Ectodermal cell (in vitro differentiated cells): Measurements from ENCODE around the gene GSTA4.
"Not testable (repeated sequence)": the region's sequence is repeated elsewhere in the genome, so short reads cannot be mapped to it uniquely, and the experiment has no call there.

Experiments used
- H3K27ac ChIP-seq: 2 replicates; pipeline ENCODE4 v1.7.0; 2013; ENCODE audit warnings: mild to moderate bottlenecking, low read depth, low read length; ENCODE audit not compliant: insufficient read depth, poor library complexity, severe bottlenecking
- H3K27me3 ChIP-seq: 2 replicates; pipeline ENCODE4 v1.7.0; 2013; ENCODE audit warnings: mild to moderate bottlenecking, low read length; ENCODE audit not compliant: insufficient read depth, control insufficient read depth, poor library complexity, severe bottlenecking
- H3K36me3 ChIP-seq: one replicate; pipeline ENCODE4 v1.7.0; 2013; ENCODE audit warnings: low read length; ENCODE audit not compliant: control insufficient read depth, insufficient read depth
- H3K4me1 ChIP-seq: one replicate; pipeline ENCODE4 v1.7.0; 2013; ENCODE audit warnings: low read length; ENCODE audit not compliant: control insufficient read depth, insufficient read depth
- H3K4me3 ChIP-seq: 2 replicates; pipeline ENCODE4 v1.7.0; 2013; ENCODE audit warnings: low read depth, low read length, control low read depth; ENCODE audit not compliant: insufficient read depth
- H3K9me3 ChIP-seq: 2 replicates; pipeline ENCODE4 v1.7.0; 2013; ENCODE audit warnings: mild to moderate bottlenecking, low read length, moderate library complexity; ENCODE audit not compliant: control insufficient read depth
- WGBS, 2 experiments: methylation state at CpG; one replicate each; pipeline ENCODE4 v1.1.7; 2013; ENCODE audit warnings: missing lambda C conversion rate in 2 of 2; 5-methylcytosine and 5-hydroxymethylcytosine counted together

Gene GSTA4

DNA sequence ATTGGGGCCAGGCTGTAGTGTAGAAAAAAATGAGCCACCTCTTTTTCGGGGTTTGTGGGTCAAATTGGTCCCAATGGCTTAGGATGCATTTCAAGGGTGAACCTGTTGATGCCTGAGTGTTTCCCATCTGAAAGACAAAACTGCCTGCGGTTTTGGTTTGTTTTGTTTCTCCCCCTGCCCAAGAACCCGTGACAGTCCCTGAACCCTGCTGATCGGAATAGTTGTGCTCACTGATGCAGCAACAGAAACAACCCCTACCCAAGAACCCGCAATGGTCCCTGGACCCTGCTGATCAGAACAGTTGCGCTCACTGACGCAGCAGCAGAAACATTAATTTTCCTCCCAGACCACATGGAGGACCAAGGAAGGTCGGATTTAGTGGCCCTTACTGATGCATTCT lies 34.9 kb downstream of the GSTA4 start:
- 55 to 56% methylated on average over 8 of the region's 8 CpGs for WGBS, 2 experiments
- H3K9me3 ChIP-seq, H3K4me1 ChIP-seq, H3K4me3 ChIP-seq, H3K36me3 ChIP-seq, H3K27ac ChIP-seq, H3K27me3 ChIP-seq: not testable (repeated sequence)

GRCh38 chr6:52958546-52959255 lies 36.4 kb downstream of the GSTA4 start:
- Histone ChIP-seq H3K4me1 (no peaks in the 10 kb centered on the region), H3K27me3 (no peaks in the 10 kb centered on the region), H3K27ac (no peak overlapping the region), H3K9me3 (no peaks in the 10 kb centered on the region), H3K36me3 (no peaks in the 10 kb centered on the region), H3K4me3 (no peak overlapping the region)
- WGBS, 2 experiments = 67 to 69% methylated on average over 8 of the region's 8 CpGs

- Histone ChIP-seq H3K27ac (no peak overlapping the region), H3K27me3 (no peaks in the 10 kb centered on the region), H3K4me3 (no peak overlapping the region), H3K4me1 (no peaks in the 10 kb centered on the region), H3K9me3 (no peaks in the 10 kb centered on the region), H3K36me3 (no peaks in the 10 kb centered on the region)
- WGBS, 2 experiments = 83 to 88% methylated on average over 6 to 7 of the region's 7 CpGs
Measured at GRCh38 chr6:52955871-52956270, 39.2 kb downstream of the GSTA4 start.

DNA sequence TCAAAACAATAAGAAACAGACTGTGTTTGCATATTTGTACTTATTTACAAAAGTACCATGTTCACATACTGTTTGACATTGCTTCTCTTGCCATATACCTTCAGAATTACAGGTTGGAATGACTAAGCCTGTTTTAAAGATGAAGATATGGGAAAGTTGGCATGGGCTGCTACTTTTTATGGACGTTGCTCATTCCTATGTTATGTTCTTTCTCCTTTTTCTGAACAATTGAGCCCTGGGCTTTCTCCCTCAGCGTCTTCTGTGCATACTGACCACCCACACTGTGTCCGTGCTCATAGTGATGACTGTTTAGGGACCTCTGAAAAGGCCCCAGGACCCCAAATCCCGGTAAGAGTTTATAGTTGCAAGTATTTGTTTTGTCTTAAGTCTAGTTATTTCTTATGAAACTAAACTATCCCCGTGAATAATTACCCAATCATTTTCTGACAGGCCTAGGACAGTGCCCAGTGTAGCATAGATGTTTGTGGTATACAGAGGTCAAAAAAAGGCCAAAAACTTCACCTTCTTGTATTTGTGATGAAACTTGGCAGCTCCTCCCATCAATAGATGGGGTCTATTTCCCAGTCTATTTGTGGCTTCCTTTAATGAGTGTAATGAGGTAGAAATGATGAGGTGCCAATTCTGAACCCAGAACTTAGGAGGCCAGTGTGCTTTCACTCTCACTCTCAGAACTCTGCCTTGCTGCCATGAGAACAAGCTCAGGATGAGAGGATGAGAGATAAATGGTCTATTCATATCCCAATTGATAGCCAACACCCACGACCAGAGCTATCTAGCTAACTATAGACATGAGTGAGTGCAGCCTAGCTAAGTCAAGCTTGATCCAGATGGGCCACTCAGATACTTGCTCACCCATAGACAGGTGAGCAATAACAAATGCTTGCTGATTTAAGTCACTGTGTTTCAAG lies 40.9 kb downstream of the GSTA4 start:
- Histone ChIP-seq H3K27ac (no peak overlapping the region), H3K9me3 (no peaks in the 10 kb centered on the region), H3K4me3 (no peak overlapping the region), H3K36me3 (no peaks in the 10 kb centered on the region), H3K4me1 (no peaks in the 10 kb centered on the region), H3K27me3 (no peaks in the 10 kb centered on the region)
- WGBS, 2 experiments = 82 to 91% methylated on average over 5 to 6 of the region's 6 CpGs

GRCh38 chr6:52946306-52946705 lies 48.8 kb downstream of the GSTA4 start:
- H3K4me3 ChIP-seq = no peak overlapping the region
- no peak overlapping the region for H3K27ac ChIP-seq
- no peaks in the 10 kb centered on the region for H3K9me3 ChIP-seq
- H3K27me3 ChIP-seq = no peaks in the 10 kb centered on the region
- no peaks in the 10 kb centered on the region for H3K4me1 ChIP-seq
- 67 to 68% methylated on average over 5 of the region's 5 CpGs for WGBS, 2 experiments
- no peaks in the 10 kb centered on the region for H3K36me3 ChIP-seq

- H3K4me1 ChIP-seq = not testable (repeated sequence)
- 94 to 99% methylated on average over 10 of the region's 10 CpGs for WGBS, 2 experiments
Measured at GRCh38 chr6:52942821-52943220, 52.3 kb downstream of the GSTA4 start.

GRCh38 chr6:52942221-52942620 lies 52.9 kb downstream of the GSTA4 start:
- WGBS, 2 experiments = 95 to 97% methylated on average over 3 to 4 of the region's 4 CpGs

More at GRCh38 chr6:52942821-52943220, 52.3 kb downstream of the GSTA4 start:
- H3K27me3 ChIP-seq, H3K36me3 ChIP-seq, H3K4me3 ChIP-seq, H3K9me3 ChIP-seq, H3K27ac ChIP-seq: not testable (repeated sequence)

DNA sequence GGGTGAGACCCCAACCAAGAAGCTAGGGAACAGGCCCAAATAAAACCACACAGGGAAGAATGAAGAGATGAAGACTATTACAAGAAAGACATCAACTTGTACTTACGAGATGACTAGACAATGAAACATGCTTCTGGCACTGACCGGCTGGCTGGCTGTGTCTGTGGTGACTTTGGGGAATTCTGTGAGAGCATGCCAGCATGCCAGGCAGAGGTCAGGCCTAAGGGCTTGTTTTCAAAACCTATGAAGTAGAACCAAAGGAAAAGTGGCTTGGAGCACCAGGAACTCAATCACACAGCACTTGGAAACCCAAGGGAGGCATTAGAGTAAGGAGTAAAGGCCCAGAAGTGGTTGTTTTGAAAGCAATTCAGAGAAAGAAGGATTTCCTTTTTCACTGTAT lies 57.2 kb downstream of the GSTA4 start:
- WGBS, 2 experiments = 97 to 98% methylated on average over 2 of the region's 2 CpGs

More at GRCh38 chr6:52942221-52942620, 52.9 kb downstream of the GSTA4 start:
- Histone ChIP-seq H3K9me3 (no peaks in the 10 kb centered on the region), H3K27me3 (no peaks in the 10 kb centered on the region), H3K27ac (no peak overlapping the region), H3K4me3 (no peak overlapping the region), H3K4me1 (no peaks in the 10 kb centered on the region), H3K36me3 (no peaks in the 10 kb centered on the region)

GRCh38 chr6:52933778-52934177 lies 61.3 kb downstream of the GSTA4 start:
- Histone ChIP-seq H3K36me3 (no peaks in the 10 kb centered on the region), H3K9me3 (no peaks in the 10 kb centered on the region), H3K4me3 (no peak overlapping the region), H3K27ac (no peak overlapping the region), H3K4me1 (no peaks in the 10 kb centered on the region), H3K27me3 (no peaks in the 10 kb centered on the region)
- WGBS, 2 experiments = 94 to 95% methylated on average over 2 of the region's 2 CpGs

More for the DNA sequence above, 57.2 kb downstream of the GSTA4 start:
- Histone ChIP-seq H3K9me3 (no peaks in the 10 kb centered on the region), H3K27me3 (no peaks in the 10 kb centered on the region), H3K27ac (no peak overlapping the region), H3K36me3 (no peaks in the 10 kb centered on the region), H3K4me3 (no peak overlapping the region), H3K4me1 (no peaks in the 10 kb centered on the region)

- H3K27me3 ChIP-seq = no peaks in the 10 kb centered on the region
- no peaks in the 10 kb centered on the region for H3K4me1 ChIP-seq
- H3K27ac ChIP-seq = no peak overlapping the region
- no peaks in the 10 kb centered on the region for H3K9me3 ChIP-seq
- 52 to 57% methylated on average over 2 of the region's 2 CpGs for WGBS, 2 experiments
- no peak overlapping the region for H3K4me3 ChIP-seq
- H3K36me3 ChIP-seq = no peaks in the 10 kb centered on the region
Measured at GRCh38 chr6:52931351-52931750, 63.7 kb downstream of the GSTA4 start.
